AG04449 (cell line): Measurements from ENCODE around the gene PLA2G7.

Source experiments
- CTCF ChIA-PET: fragments of 350-600 bp; formaldehyde crosslinking; extraction: SDS; loops from one replicate; lab custom pipeline; 2021; ENCODE audit warnings: antibody characterized with exemption; lab: Yijun Ruan, JAX
- POLR2A ChIA-PET: fragments of 400-600, 350-600 bp; formaldehyde crosslinking; extraction: SDS; loops from one replicate; lab custom pipeline; 2020; ENCODE audit warnings: antibody characterized with exemption, inconsistent platforms; lab: Yijun Ruan, JAX
- DNase-seq: peaks from one replicate; pipeline ENCODE4 v3.0.0-alpha.2; 2010; ENCODE audit warnings: low read depth, low spot score
- H3K4me3 ChIP-seq: 2 replicates; pipeline ENCODE4 v1.5.1; 2011; ENCODE audit warnings: low read depth, mild to moderate bottlenecking, control low read depth, low read length
- TF ChIP-seq, protein P1 (sequence below): IDR thresholded peaks from one replicate; pipeline ENCODE4 v1.5.1; 2011; ENCODE audit warnings: mild to moderate bottlenecking, moderate library complexity, low read length, control low read depth, inconsistent platforms; ENCODE audit not compliant: insufficient read depth; ENCODE audit errors: missing control alignments

Gene PLA2G7

DNA sequence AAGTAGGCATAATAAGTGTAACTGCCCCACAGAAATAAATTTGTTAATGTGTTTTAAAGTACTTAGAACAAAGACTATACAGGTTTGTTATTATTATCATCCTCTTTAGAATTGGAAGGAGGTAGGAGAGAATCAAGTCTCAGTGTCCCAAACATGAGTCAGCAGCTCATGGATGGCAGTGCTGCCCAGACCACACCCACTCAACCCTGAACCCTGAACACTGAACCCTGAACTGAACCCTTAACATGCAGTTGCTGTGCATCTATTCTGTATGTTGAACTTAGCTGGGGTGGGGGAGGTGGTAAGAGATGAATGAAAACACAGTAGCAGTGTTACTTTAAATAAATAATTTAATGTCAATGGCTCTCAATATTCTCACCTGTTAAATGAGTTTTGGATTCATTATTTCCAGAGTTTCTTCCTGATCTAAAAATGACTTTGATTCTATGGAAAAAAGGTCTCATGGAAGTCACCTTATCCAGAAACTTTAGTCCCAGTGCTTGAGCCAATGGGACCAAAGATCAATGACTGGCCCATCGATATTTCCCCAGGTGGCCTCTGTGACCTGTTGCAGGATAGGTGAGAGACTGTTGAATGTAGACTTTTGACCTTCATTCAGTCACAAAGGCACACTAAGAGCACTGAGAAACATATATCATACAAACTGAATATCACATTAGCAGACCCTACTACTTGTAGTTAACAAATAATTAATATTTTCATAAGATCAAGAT is 8.4 kb upstream of the PLA2G7 start:
- ChIA-PET CTCF (no interaction called here), POLR2A (no interaction called here)
- no peak for DNase-seq
- TF ChIP-seq, protein P1, sequence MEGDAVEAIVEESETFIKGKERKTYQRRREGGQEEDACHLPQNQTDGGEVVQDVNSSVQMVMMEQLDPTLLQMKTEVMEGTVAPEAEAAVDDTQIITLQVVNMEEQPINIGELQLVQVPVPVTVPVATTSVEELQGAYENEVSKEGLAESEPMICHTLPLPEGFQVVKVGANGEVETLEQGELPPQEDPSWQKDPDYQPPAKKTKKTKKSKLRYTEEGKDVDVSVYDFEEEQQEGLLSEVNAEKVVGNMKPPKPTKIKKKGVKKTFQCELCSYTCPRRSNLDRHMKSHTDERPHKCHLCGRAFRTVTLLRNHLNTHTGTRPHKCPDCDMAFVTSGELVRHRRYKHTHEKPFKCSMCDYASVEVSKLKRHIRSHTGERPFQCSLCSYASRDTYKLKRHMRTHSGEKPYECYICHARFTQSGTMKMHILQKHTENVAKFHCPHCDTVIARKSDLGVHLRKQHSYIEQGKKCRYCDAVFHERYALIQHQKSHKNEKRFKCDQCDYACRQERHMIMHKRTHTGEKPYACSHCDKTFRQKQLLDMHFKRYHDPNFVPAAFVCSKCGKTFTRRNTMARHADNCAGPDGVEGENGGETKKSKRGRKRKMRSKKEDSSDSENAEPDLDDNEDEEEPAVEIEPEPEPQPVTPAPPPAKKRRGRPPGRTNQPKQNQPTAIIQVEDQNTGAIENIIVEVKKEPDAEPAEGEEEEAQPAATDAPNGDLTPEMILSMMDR: no peak
- no peak overlapping the region for H3K4me3 ChIP-seq

DNA sequence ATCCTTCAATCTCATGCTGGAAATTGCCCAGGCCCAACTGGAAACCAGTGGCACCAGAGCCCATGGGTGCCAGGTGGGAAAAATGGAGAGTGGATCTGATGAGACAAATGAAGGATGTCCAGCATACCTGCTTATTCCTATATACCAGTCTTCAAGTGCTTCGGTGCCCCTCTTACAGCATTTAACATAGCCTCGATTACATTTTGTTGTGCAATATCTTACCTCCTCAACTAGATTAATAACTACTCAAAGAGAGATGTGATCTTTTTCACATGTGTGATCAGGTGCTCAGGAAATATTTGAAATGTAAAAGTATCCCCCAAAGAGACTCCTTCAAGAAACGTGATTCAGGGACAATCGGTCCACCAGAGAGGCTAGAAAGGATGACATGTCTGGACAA is 6.7 kb upstream of the PLA2G7 start:
- no peak overlapping the region for H3K4me3 ChIP-seq
- ChIA-PET CTCF (no interaction called here), POLR2A (no interaction called here)
- DNase-seq: no peak
- TF ChIP-seq, protein P1: no peak

DNA sequence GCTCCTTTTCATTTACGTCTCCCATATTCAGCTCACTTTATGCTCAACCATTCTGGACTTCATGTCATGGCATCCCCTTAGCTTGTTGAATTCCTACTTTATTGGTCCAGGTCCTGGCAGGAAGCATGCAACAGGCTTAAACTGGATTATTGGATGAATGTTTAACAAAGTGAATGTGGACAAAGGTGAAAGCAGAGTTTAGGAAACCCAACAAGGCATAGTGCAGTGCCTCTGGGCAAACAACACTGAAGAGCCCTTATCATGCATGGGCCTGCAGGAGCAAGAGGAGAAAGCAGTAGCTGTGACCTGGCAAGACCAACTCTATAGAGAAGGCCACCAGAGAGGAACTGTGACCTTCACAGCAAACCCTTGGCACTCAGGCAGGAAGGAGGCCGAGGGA is 6.3 kb upstream of the PLA2G7 start:
- POLR2A ChIA-PET: no interaction called here
- no peak for DNase-seq
- TF ChIP-seq, protein P1: no peak
- CTCF ChIA-PET: no interaction called here
- H3K4me3 ChIP-seq: no peak overlapping the region

DNA sequence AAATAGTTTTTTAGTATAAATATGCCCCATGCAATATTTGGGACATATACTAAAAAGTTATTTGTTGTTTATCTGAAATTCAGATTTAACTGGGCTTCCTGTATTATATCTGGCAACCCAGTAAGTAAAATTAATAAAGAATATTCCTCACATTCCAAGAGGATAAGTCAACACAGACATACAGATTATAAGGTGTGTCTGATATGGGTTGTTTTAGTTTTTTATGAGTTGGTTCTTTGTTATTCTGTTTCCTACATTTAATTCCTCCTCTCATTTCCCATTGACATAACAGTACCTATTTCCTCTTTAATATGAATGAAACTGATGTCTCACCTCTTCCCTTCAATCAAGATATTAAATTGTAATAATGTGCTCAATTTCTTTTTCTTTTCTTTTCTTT is 1.7 kb upstream of the PLA2G7 start:
- H3K4me3 ChIP-seq: no peak overlapping the region
- POLR2A ChIA-PET: no interaction called here
- CTCF ChIA-PET: no interaction called here
- no peak for DNase-seq
- TF ChIP-seq, protein P1: no peak

DNA sequence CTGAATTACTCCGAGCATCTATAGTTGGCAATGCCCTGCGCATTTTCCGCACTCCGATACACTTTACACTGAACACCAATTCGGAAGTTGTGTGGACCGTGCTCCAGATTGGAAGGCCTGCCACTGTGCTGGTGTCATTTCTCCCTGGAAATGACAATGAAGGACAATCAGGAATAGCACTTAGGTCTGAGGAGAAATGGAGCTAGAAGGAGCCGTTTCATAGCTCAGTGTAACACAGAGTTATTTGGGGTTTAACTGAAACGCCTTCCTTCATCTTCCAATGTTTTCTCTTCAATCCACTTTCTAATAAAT is 501 bp upstream of the PLA2G7 start:
- DNase-seq: no peak
- TF ChIP-seq, protein P1: no peak
- no peak overlapping the region for H3K4me3 ChIP-seq
- ChIA-PET CTCF (no interaction called here), POLR2A (no interaction called here)

DNA sequence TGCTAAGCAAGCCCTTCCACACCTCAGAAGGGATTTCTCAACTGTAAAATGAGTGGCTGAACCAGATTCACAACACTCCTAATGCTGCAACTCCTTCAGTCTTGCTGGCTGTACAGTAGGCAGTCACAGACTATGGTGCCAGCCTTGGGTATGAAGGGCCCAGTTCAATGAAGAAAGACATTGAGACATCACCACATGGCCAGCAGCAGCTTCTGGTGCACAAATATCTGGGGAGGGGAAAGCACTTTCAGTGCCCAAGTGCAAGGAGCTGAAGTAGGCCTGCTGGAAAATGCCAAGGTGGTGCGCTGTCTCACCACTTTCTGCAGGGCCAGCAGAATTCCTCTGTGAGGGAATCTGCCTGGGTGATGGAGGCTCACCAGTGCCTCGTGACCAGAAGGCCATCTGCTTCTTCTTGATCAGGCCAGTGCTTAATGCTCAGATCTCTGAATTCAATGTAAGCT is 1.8 kb downstream of the PLA2G7 start:
- TF ChIP-seq, protein P1: no peak
- ChIA-PET POLR2A (no interaction called here), CTCF (no interaction called here)
- H3K4me3 ChIP-seq: no peak overlapping the region
- DNase-seq: no peak
